HUES48 (cell line): ENCODE measurements around the gene ABHD17B.
A peak's percentile ranks its signal among the peaks of the same experiment; 100 is the strongest.

Experiments used
- H3K27ac ChIP-seq: one replicate; pipeline ENCODE4 v1.7.0; 2013; ENCODE audit warnings: low read depth, low read length, inconsistent platforms
- H3K27me3 ChIP-seq: 2 replicates; pipeline ENCODE4 v1.6.1; 2013; ENCODE audit warnings: mild to moderate bottlenecking, low read length; ENCODE audit not compliant: control insufficient read depth, insufficient read depth
- H3K36me3 ChIP-seq: 2 replicates; pipeline ENCODE4 v1.6.1; 2013; ENCODE audit warnings: low read length; ENCODE audit not compliant: control insufficient read depth, insufficient read depth
- H3K4me1 ChIP-seq: 2 replicates; pipeline ENCODE4 v1.6.1; 2013; ENCODE audit warnings: mild to moderate bottlenecking, low read length; ENCODE audit not compliant: control insufficient read depth, insufficient read depth
- H3K4me3 ChIP-seq: 2 replicates; pipeline ENCODE4 v1.5.1; 2013; ENCODE audit warnings: mild to moderate bottlenecking, low read depth, low read length
- H3K9ac ChIP-seq: 2 replicates; pipeline ENCODE4 v1.6.1; 2013; ENCODE audit warnings: mild to moderate bottlenecking, low read depth, low read length, moderate library complexity
- H3K9me3 ChIP-seq: 2 replicates; pipeline ENCODE4 v1.6.1; 2013; ENCODE audit warnings: low read length; ENCODE audit not compliant: control insufficient read depth, insufficient read depth

Gene ABHD17B

GRCh38 chr9:71929791-71930440, 18.9 kb upstream of the ABHD17B start:
- H3K9ac ChIP-seq = no peak overlapping the region
- H3K27me3 ChIP-seq = no peaks in the 10 kb centered on the region
- peaks cover 32% of the 10 kb centered on the region for H3K4me1 ChIP-seq
- H3K4me3 ChIP-seq = no peak overlapping the region
- H3K9me3 ChIP-seq = no peaks in the 10 kb centered on the region
- H3K27ac ChIP-seq = no peak overlapping the region
- no peaks in the 10 kb centered on the region for H3K36me3 ChIP-seq

- Histone ChIP-seq H3K9me3 (no peaks in the 10 kb centered on the region), H3K4me1 (peaks cover 37% of the 10 kb centered on the region), H3K36me3 (no peaks in the 10 kb centered on the region), H3K27me3 (no peaks in the 10 kb centered on the region), H3K27ac (no peak overlapping the region), H3K9ac (no peak overlapping the region), H3K4me3 (no peak overlapping the region)
Observed at GRCh38 chr9:71929223-71929622, 18.2 kb upstream of the ABHD17B start.

- Histone ChIP-seq H3K27ac (no peak overlapping the region), H3K4me3 (no peak overlapping the region), H3K4me1 (peaks cover 41% of the 10 kb centered on the region), H3K9ac (no peak overlapping the region), H3K9me3 (no peaks in the 10 kb centered on the region), H3K27me3 (no peaks in the 10 kb centered on the region), H3K36me3 (no peaks in the 10 kb centered on the region)
Observed at GRCh38 chr9:71928806-71929205, 17.8 kb upstream of the ABHD17B start.

- Histone ChIP-seq H3K27ac (no peak overlapping the region), H3K4me1 (peaks cover 46% of the 10 kb centered on the region), H3K27me3 (no peaks in the 10 kb centered on the region), H3K9ac (no peak overlapping the region), H3K9me3 (no peaks in the 10 kb centered on the region), H3K4me3 (no peak overlapping the region), H3K36me3 (no peaks in the 10 kb centered on the region)
Observed at GRCh38 chr9:71928376-71928775, 17.4 kb upstream of the ABHD17B start.

- Histone ChIP-seq H3K27me3 (no peaks in the 10 kb centered on the region), H3K36me3 (peaks cover 6% of the 10 kb centered on the region; the same call in 1 of the 2 replicates), H3K4me1 (peaks cover 55% of the 10 kb centered on the region), H3K4me3 (no peak overlapping the region), H3K27ac (peak overlapping the region; percentile 20), H3K9me3 (no peaks in the 10 kb centered on the region), H3K9ac (no peak overlapping the region)
Observed at GRCh38 chr9:71925834-71926233, 14.8 kb upstream of the ABHD17B start.

GRCh38 chr9:71924576-71924975, 13.6 kb upstream of the ABHD17B start:
- Histone ChIP-seq H3K9me3 (no peaks in the 10 kb centered on the region), H3K4me3 (no peak overlapping the region), H3K9ac (no peak overlapping the region), H3K27me3 (no peaks in the 10 kb centered on the region), H3K36me3 (peaks cover 6% of the 10 kb centered on the region), H3K27ac (no peak overlapping the region), H3K4me1 (peaks cover 64% of the 10 kb centered on the region)

- Histone ChIP-seq H3K9ac (peak overlapping the region; percentile 56; the same call in 1 of the 2 replicates), H3K27me3 (no peaks in the 10 kb centered on the region), H3K9me3 (peaks cover 14% of the 10 kb centered on the region), H3K4me3 (peak overlapping the region; percentile 19; the same call in 1 of the 2 replicates), H3K4me1 (peaks cover 51% of the 10 kb centered on the region), H3K27ac (peak overlapping the region; percentile 98), H3K36me3 (peaks cover 17% of the 10 kb centered on the region)
Observed at GRCh38 chr9:71921190-71921814, 10.3 kb upstream of the ABHD17B start.

GRCh38 chr9:71920456-71921189, 9.6 kb upstream of the ABHD17B start:
- peak overlapping the region; percentile 56 for H3K9ac ChIP-seq
- peaks cover 44% of the 10 kb centered on the region for H3K4me1 ChIP-seq
- peaks cover 14% of the 10 kb centered on the region for H3K9me3 ChIP-seq
- peak overlapping the region; percentile 19; the same call in 1 of the 2 replicates for H3K4me3 ChIP-seq
- no peaks in the 10 kb centered on the region for H3K27me3 ChIP-seq
- peaks cover 17% of the 10 kb centered on the region for H3K36me3 ChIP-seq
- peak overlapping the region; percentile 98 for H3K27ac ChIP-seq

GRCh38 chr9:71918419-71918818, 7.4 kb upstream of the ABHD17B start:
- no peaks in the 10 kb centered on the region for H3K27me3 ChIP-seq
- H3K4me3 ChIP-seq = no peak overlapping the region
- H3K9ac ChIP-seq = no peak overlapping the region
- peaks cover 14% of the 10 kb centered on the region for H3K9me3 ChIP-seq
- no peak overlapping the region for H3K27ac ChIP-seq
- peaks cover 32% of the 10 kb centered on the region for H3K4me1 ChIP-seq
- H3K36me3 ChIP-seq = peaks cover 17% of the 10 kb centered on the region

- Histone ChIP-seq H3K9ac (no peak overlapping the region), H3K4me1 (peaks cover 31% of the 10 kb centered on the region), H3K27me3 (no peaks in the 10 kb centered on the region), H3K36me3 (peaks cover 11% of the 10 kb centered on the region), H3K9me3 (peaks cover 14% of the 10 kb centered on the region), H3K27ac (no peak overlapping the region), H3K4me3 (no peak overlapping the region)
Observed at GRCh38 chr9:71916834-71917534, 6.0 kb upstream of the ABHD17B start.
